HG03442 (cell line): ENCODE results near the gene YWHAE.

Source experiments
- ATAC-seq: cut with Tn5 transposase; IDR thresholded peaks from one replicate; pipeline ENCODE4 v1.9.1; 2021; ENCODE audit warnings: mild to moderate bottlenecking, moderate library complexity; ENCODE audit not compliant: unreplicated experiment

Gene YWHAE

DNA sequence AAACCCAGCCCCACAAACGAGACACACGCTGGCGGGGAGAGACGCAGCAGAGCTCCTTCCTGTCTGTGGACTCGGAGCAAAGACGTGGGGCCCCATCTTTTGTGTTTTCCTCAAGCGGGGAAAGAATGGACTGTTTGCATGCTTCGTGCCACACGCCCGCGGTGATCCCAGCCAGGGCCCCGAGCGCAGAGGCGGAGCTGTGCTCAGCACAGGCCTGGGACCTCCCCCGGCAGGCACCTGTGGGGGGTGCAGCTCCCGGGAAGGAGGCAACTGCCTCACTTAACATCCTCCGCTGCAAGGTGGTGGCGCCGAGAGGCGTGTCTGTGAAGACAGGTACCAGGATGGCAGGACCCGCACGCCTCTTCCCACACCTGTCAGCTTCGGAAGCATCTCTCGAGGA, 101.4 kb downstream of the YWHAE start:
- ATAC-seq: no peak
